GM19239 (cell line): Measurements from ENCODE around the gene RNASE11.
A peak's percentile ranks its signal among the peaks of the same experiment; 100 is the strongest.
"Not testable (repeated sequence)": the region's sequence is repeated elsewhere in the genome, so short reads cannot be mapped to it uniquely, and the experiment has no call there.

Source experiments
- DNase-seq: peaks from one replicate; pipeline ENCODE4 v3.0.0; 2011; ENCODE audit warnings: low spot score; ENCODE audit not compliant: insufficient read length
- FAIRE-seq: peaks from 2 replicates; lab custom pipeline; 2011; peaks lifted over from hg19 to GRCh38; lab: Jason Lieb, UNC

Gene RNASE11

DNA sequence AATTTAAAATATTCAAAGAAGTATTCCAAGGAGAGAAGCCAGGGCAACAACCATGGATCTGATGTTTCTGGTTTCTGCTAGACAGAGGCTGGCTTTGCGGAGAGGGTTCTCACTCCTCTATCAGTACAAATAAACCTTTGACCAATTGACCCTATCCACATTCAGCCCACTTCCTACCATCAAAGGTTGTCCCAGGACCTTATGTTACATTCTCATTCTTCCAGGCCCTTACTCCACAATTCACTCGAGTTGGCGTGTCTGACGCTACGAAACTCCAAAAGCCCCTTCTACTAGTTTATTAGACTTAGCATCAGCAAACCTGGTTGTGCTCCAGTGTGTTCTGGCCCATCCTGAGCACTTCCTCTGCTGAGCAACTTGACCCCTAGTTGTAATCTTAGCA lies 28.2 kb upstream of the RNASE11 start:
- DNase-seq (no peak), FAIRE-seq (no peak)

- peak; percentile 48 for FAIRE-seq
- no peak for DNase-seq
Measured at GRCh38 chr14:20614038-20614840, 26.4 kb upstream of the RNASE11 start.

GRCh38 chr14:20613094-20614037 lies 25.6 kb upstream of the RNASE11 start:
- DNase-seq (peak; percentile 35), FAIRE-seq (peak; percentile 95)

- FAIRE-seq, result peak; percentile 44
- DNase-seq, result no peak
Measured at GRCh38 chr14:20612403-20612802, 24.6 kb upstream of the RNASE11 start.

GRCh38 chr14:20611277-20611676 lies 23.5 kb upstream of the RNASE11 start:
- DNase-seq (no peak), FAIRE-seq (no peak)

GRCh38 chr14:20610002-20610765 lies 22.4 kb upstream of the RNASE11 start:
- FAIRE-seq, result peak; percentile 51
- no peak for DNase-seq

GRCh38 chr14:20609215-20610001 lies 21.6 kb upstream of the RNASE11 start:
- DNase-seq (peak; percentile 45), FAIRE-seq (peak; percentile 45)

DNA sequence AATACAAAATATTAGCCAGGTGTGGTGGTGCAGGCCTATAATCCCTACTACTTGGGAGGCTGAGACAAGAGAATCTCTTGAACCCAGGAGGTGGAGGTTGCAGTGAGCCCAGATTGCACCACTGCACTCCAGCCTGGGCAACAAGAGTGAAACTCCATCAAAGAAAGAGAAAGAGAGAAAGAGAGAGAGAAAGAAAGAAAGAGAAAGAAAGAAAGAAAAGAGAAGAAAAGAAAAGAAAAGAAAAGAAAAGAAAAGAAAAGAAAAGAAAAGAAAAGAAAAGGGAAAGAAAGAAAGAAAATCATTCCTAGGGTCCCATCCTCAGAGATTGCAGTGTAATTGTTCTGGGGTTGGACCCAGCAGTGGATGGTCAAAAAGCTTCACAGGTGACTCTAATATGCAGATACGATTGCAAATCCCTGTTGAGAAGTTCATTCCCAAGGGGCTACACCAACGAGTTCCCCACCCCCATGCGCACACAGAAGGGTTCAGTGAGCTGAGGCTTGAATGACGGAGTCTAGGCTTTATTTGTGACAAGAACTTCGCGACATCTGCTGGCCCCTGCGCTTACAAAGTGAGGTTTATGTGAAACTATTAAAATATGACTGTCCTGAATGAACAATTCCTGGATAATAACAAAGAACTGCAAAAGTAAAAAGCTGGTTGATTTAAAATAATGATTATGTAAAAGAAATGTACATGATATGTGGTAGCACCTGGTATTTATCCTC lies 20.7 kb upstream of the RNASE11 start:
- FAIRE-seq, result no peak
- DNase-seq, result no peak

DNA sequence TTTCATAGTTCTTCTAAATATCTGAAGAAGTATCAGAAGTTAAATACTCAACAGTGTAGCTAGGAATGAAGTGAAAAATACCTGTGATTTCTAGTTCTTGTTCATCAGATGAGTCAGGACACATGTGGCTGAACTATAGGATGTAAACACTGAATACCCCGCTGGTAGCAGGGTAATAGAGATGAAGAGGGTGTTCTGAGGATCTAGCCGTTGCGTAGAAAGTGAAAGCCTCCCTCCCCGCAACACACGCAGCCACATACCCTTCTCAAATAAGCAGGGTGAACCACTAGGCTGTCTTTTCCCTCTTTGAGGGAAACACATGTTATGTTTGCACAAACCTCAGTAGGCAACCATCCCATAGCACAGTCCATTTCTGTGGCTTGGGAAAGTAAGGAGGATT lies 19.8 kb upstream of the RNASE11 start:
- FAIRE-seq (no peak), DNase-seq (no peak)

DNA sequence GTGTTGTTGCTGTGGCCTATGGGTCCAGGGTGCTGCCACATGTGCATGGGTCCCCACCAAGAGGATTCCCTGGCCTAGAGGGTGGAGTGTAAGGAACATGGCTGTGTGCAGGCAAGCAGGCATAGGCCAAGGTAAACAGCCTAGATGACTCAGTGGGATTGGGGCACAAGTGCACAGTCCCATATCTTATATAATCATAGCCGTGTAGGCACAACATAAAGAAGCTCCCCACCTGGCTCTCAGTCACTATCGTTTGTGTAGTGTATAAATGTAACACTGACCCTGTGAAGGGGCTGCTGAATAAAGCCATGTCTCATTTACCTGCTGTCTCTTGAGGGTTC lies 19.1 kb upstream of the RNASE11 start:
- DNase-seq (no peak), FAIRE-seq (no peak)

- DNase-seq (no peak), FAIRE-seq (no peak)
Measured at GRCh38 chr14:20606190-20606901, 18.5 kb upstream of the RNASE11 start.

GRCh38 chr14:20603813-20604690 lies 16.3 kb upstream of the RNASE11 start:
- FAIRE-seq, result no peak
- no peak for DNase-seq

- FAIRE-seq (no peak), DNase-seq (no peak)
Measured at GRCh38 chr14:20602583-20602982, 14.8 kb upstream of the RNASE11 start.

DNA sequence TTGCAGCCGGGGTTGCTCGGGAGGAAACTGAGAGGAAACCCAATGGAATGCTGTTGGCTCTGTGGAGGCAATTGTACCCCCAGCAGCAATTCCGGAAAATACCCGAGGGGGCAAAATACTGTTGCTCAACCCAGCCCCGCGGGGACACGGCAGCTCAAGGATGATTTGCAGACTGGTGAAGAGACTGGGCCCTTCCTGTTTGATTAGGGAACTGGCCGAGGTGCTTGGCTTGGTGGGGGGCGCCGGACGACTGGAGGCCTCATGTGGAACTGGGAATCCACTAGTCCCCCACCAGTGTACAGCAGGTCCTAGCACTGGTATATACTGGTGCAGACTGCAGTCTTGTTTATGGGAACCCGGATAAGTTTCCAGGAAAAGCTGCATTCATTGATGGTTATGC lies 13.7 kb upstream of the RNASE11 start:
- FAIRE-seq (no peak), DNase-seq (no peak)

- FAIRE-seq, result no peak
Measured at GRCh38 chr14:20597108-20597507, 9.3 kb upstream of the RNASE11 start.

GRCh38 chr14:20595726-20596125 lies 7.9 kb upstream of the RNASE11 start:
- not testable (repeated sequence) for FAIRE-seq

More at GRCh38 chr14:20597108-20597507, 9.3 kb upstream of the RNASE11 start:
- no peak for DNase-seq

GRCh38 chr14:20592574-20592973 lies 4.8 kb upstream of the RNASE11 start:
- DNase-seq (no peak), FAIRE-seq (no peak)

More at GRCh38 chr14:20595726-20596125, 7.9 kb upstream of the RNASE11 start:
- DNase-seq, result not testable (repeated sequence)
